Keratinocyte (primary cell): Measurements from ENCODE around the gene GCNT2. TPM values are rescaled to one million over a fixed set of nuclear protein-coding genes. Genes with fewer than 3 reads are reported as not detected.

Experiments
- DNase-seq: peaks from one replicate; pipeline ENCODE4 v3.0.0-alpha.2; 2011; ENCODE audit warnings: low read depth, missing footprints, low spot score
- FAIRE-seq: peaks from 2 replicates; lab custom pipeline; 2011; peaks lifted over from hg19 to GRCh38; lab: Jason Lieb, UNC
- H2AFZ ChIP-seq: 2 replicates; pipeline ENCODE4 v1.6.0; 2012; ENCODE audit warnings: low read length, control low read depth, inconsistent platforms; ENCODE audit not compliant: control insufficient read depth
- H3K27ac ChIP-seq: 2 replicates; pipeline ENCODE4 v1.5.1; 2011; ENCODE audit warnings: low read length; ENCODE audit not compliant: control insufficient read depth, insufficient read depth
- H3K27me3 ChIP-seq: 3 replicates; pipeline ENCODE4 v1.6.0; 2011; ENCODE audit warnings: low read length; ENCODE audit not compliant: control insufficient read depth, insufficient read depth; ENCODE audit errors: extremely low read depth
- H3K36me3 ChIP-seq, 2 experiments: 2 replicates in 1 of 2; 3 replicates in 1 of 2; pipeline ENCODE4 v1.5.1; 2011; ENCODE audit warnings: low read length in 2 of 2, mild to moderate bottlenecking in 1 of 2; ENCODE audit not compliant: control insufficient read depth in 2 of 2, insufficient read depth in 2 of 2; ENCODE audit errors: extremely low read depth in 1 of 2
- H3K4me1 ChIP-seq: 3 replicates; pipeline ENCODE4 v1.5.1; 2011; ENCODE audit warnings: low read length; ENCODE audit not compliant: control insufficient read depth, insufficient read depth; ENCODE audit errors: extremely low read depth
- H3K4me2 ChIP-seq: 3 replicates; pipeline ENCODE4 v1.6.0; 2011; ENCODE audit warnings: low read depth, low read length; ENCODE audit not compliant: control insufficient read depth, insufficient read depth; ENCODE audit errors: extremely low read depth
- H3K4me3 ChIP-seq, 3 experiments: fragments of 200-600 bp in 1 of 3; sonication (generic) in 1 of 3; 2 replicates in 2 of 3; 3 replicates in 1 of 3; pipeline ENCODE4 v1.5.1; 2011 to 2016; ENCODE audit warnings: low read length in 3 of 3, mild to moderate bottlenecking in 3 of 3, control low read depth in 2 of 3, inconsistent platforms in 1 of 3, low read depth in 1 of 3, mixed read lengths in 1 of 3, mixed run types in 1 of 3, moderate library complexity in 1 of 3; ENCODE audit not compliant: control insufficient read depth in 2 of 3, insufficient read depth in 2 of 3; ENCODE audit errors: extremely low read depth in 1 of 3
- H3K79me2 ChIP-seq: 2 replicates; pipeline ENCODE4 v1.6.0; 2012; ENCODE audit warnings: low read length; ENCODE audit not compliant: control insufficient read depth, insufficient read depth
- H3K9ac ChIP-seq: 3 replicates; pipeline ENCODE4 v1.6.0; 2011; ENCODE audit warnings: low read length; ENCODE audit not compliant: control insufficient read depth, insufficient read depth; ENCODE audit errors: extremely low read depth
- H3K9me1 ChIP-seq: 3 replicates; pipeline ENCODE4 v1.6.0; 2011; ENCODE audit warnings: low read length; ENCODE audit not compliant: control insufficient read depth, insufficient read depth; ENCODE audit errors: extremely low read depth
- H3K9me3 ChIP-seq: 2 replicates; pipeline ENCODE4 v1.5.1; 2012; ENCODE audit warnings: low read depth, low read length; ENCODE audit not compliant: control insufficient read depth
- H4K20me1 ChIP-seq: 3 replicates; pipeline ENCODE4 v1.6.0; 2011; ENCODE audit warnings: low read length; ENCODE audit not compliant: control insufficient read depth, insufficient read depth; ENCODE audit errors: extremely low read depth
- EZH2 ChIP-seq: IDR thresholded peaks from one replicate; pipeline ENCODE4 v1.6.1; 2012; ENCODE audit warnings: inconsistent platforms, mild to moderate bottlenecking, low read length, moderate library complexity
- dilution Hi-C: fragments of 300-500 bp; cut with MboI; formaldehyde crosslinking; loops from one replicate; pipeline ENCODE4 v1.7.0; 2020; ENCODE audit warnings: low sequenced_read_pairs; ENCODE audit not compliant: extremely low pct_ligation_motif_present
- polyA plus RNA-seq, 5 experiments: library from polyadenylated mRNA; depleted of rRNA in 3 of 5; stranded (reverse) in 3 of 5; stranded (forward) in 1 of 5; unstranded in 1 of 5; fragments of >200 nt; gene quantifications; 1 replicate in 1 of 5; 2 replicates in 3 of 5; 3 replicates in 1 of 5; pipeline versions ENCODE4 v1.2.1 to v1.2.3, GENCODE V29; 2011 to 2012; ENCODE audit warnings: missing spikeins in 2 of 5, low read depth in 1 of 5, low replicate concordance in 1 of 5
- TF ChIP-seq, protein P1 (sequence below), 3 experiments: IDR thresholded peaks in 1 of 3; conservative IDR thresholded peaks in 1 of 3; optimal IDR thresholded peaks in 1 of 3; 2 replicates in 2 of 3; 3 replicates in 1 of 3; pipeline versions ENCODE3 to v1.5.1; 2011; ENCODE audit warnings: low read length in 3 of 3, mild to moderate bottlenecking in 3 of 3, moderate library complexity in 2 of 3, control low read depth in 1 of 3, inconsistent platforms in 1 of 3; ENCODE audit not compliant: insufficient read depth in 2 of 3; ENCODE audit errors: extremely low read depth in 1 of 3

GCNT2 gene
- polyA plus RNA-seq, 1 donor (not counting 4 experiments of a cell fraction or from before 2014, with no cell fraction given): 7.3 TPM

- peak overlapping the region; percentile 84 for H2AFZ ChIP-seq
- FAIRE-seq: peak; percentile 82
- TF ChIP-seq EZH2: no peak
- TF ChIP-seq, protein P1, sequence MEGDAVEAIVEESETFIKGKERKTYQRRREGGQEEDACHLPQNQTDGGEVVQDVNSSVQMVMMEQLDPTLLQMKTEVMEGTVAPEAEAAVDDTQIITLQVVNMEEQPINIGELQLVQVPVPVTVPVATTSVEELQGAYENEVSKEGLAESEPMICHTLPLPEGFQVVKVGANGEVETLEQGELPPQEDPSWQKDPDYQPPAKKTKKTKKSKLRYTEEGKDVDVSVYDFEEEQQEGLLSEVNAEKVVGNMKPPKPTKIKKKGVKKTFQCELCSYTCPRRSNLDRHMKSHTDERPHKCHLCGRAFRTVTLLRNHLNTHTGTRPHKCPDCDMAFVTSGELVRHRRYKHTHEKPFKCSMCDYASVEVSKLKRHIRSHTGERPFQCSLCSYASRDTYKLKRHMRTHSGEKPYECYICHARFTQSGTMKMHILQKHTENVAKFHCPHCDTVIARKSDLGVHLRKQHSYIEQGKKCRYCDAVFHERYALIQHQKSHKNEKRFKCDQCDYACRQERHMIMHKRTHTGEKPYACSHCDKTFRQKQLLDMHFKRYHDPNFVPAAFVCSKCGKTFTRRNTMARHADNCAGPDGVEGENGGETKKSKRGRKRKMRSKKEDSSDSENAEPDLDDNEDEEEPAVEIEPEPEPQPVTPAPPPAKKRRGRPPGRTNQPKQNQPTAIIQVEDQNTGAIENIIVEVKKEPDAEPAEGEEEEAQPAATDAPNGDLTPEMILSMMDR (optimal IDR thresholded peaks at IDR 0.05 in 1 of 3, IDR thresholded peaks at IDR 0.05 in 1 of 3, conservative IDR thresholded peaks at IDR 0.05 in 1 of 3; ENCODE audit: extremely low read depth in 1 of 3, insufficient read depth in 2 of 3, low read length in 3 of 3): no peak
Measured at GRCh38 chr6:10582774-10583508, 61.8 kb downstream of the GCNT2 start.

GRCh38 chr6:10583509-10583901, 62.4 kb downstream of the GCNT2 start:
- Histone ChIP-seq H3K9me3 (no peaks in the 10 kb centered on the region), H3K4me3 (peak overlapping the region in 1 of 3 experiments; percentile 47), H3K79me2 (no peaks in the 10 kb centered on the region), H3K27me3 (no peaks in the 10 kb centered on the region), H3K9ac (no peak overlapping the region), H3K9me1 (no peaks in the 10 kb centered on the region), H3K27ac (no peak overlapping the region), H3K4me2 (peak overlapping the region; percentile 73), H2AFZ (peak overlapping the region; percentile 84), H4K20me1 (no peaks in the 10 kb centered on the region), H3K4me1 (peaks cover 12% of the 10 kb centered on the region), H3K36me3 (peaks cover 0 to 3% of the 10 kb centered on the region in 2 experiments)
- FAIRE-seq (no peak), DNase-seq (no peak)
- dilution Hi-C loops: no loop called here
- TF ChIP-seq, protein P1 (optimal IDR thresholded peaks at IDR 0.05 in 1 of 3, IDR thresholded peaks at IDR 0.05 in 1 of 3, conservative IDR thresholded peaks at IDR 0.05 in 1 of 3; ENCODE audit: extremely low read depth in 1 of 3, insufficient read depth in 2 of 3, low read length in 3 of 3): no peak
- no peak for TF ChIP-seq EZH2

More at GRCh38 chr6:10582774-10583508, 61.8 kb downstream of the GCNT2 start:
- no peak for DNase-seq
- peaks cover 0 to 3% of the 10 kb centered on the region in 2 experiments for H3K36me3 ChIP-seq
- no peaks in the 10 kb centered on the region for H4K20me1 ChIP-seq
- H3K9me1 ChIP-seq: no peaks in the 10 kb centered on the region
- dilution Hi-C loops: no loop called here
- no peak overlapping the region for H3K9ac ChIP-seq
- H3K27ac ChIP-seq: no peak overlapping the region
- H3K4me3 ChIP-seq: peak overlapping the region in 2 of 3 experiments; percentile 45 to 47
- H3K4me1 ChIP-seq: peaks cover 12% of the 10 kb centered on the region
- peak overlapping the region; percentile 73 for H3K4me2 ChIP-seq
- H3K27me3 ChIP-seq: no peaks in the 10 kb centered on the region
- no peaks in the 10 kb centered on the region for H3K9me3 ChIP-seq
- no peaks in the 10 kb centered on the region for H3K79me2 ChIP-seq
